ENCODE data around the gene FBH1. TPM values are rescaled to one million over a fixed set of nuclear protein-coding genes. Genes with fewer than 3 reads are reported as not detected.

Gene FBH1
- total RNA-seq, 1 donor from 2014 or later = 71.5 TPM

- no peaks in the 10 kb centered on the region for H3K27me3 Mint-ChIP-seq (ENCODE audit: low read depth, unreplicated experiment)
- H3K36me3 ChIP-seq (ENCODE audit: insufficient read depth, low read length) = peaks cover 69% of the 10 kb centered on the region
- no peaks in the 10 kb centered on the region for H3K27me3 ChIP-seq (ENCODE audit: insufficient read depth, low read length)
- no peaks in the 10 kb centered on the region for H3K79me2 ChIP-seq (ENCODE audit: insufficient read depth, low read length)
- no peak overlapping the region for H3K4me2 ChIP-seq (ENCODE audit: low read length)
- FAIRE-seq (no peak), DNase-seq (ENCODE audit: low read depth) (no peak)
- peaks cover 31% of the 10 kb centered on the region for H3K36me3 Mint-ChIP-seq (ENCODE audit: low read depth, unreplicated experiment)
- no peak overlapping the region for H3K27ac ChIP-seq (ENCODE audit: low read depth, low read length)
- H2AFZ ChIP-seq (ENCODE audit: low read depth, low read length) = no peak overlapping the region
- H3K4me1 Mint-ChIP-seq (ENCODE audit: low read depth, unreplicated experiment) = no peaks in the 10 kb centered on the region
- peaks cover 3% of the 10 kb centered on the region for H4K20me1 ChIP-seq (ENCODE audit: insufficient read depth, low read length)
- peaks cover 3% of the 10 kb centered on the region for H3K4me1 ChIP-seq (ENCODE audit: insufficient read depth, low read length)
- no peak overlapping the region for H3K4me3 ChIP-seq (ENCODE audit: insufficient read depth, low read depth, low read length)
- no peak overlapping the region for H3K4me3 Mint-ChIP-seq (ENCODE audit: unreplicated experiment)
- H3K9ac ChIP-seq (ENCODE audit: low read length) = no peak overlapping the region
- no peak for TF ChIP-seq CTCF (IDR thresholded peaks at IDR 0.05; ENCODE audit: insufficient read depth, low read depth, low read length)
- no peak for TF ChIP-seq EZH2 (IDR thresholded peaks at IDR 0.05; ENCODE audit: insufficient read depth, low read length)
- no peak overlapping the region for H3K27ac Mint-ChIP-seq (ENCODE audit: unreplicated experiment)
- no peaks in the 10 kb centered on the region for H3K9me3 ChIP-seq (ENCODE audit: insufficient read depth, low read depth, low read length)
- H3K9me3 Mint-ChIP-seq (ENCODE audit: unreplicated experiment) = no peaks in the 10 kb centered on the region
These were observed 31.7 kb downstream of the FBH1 start for GRCh38 chr10:5921746-5922145.

- no peak for TF ChIP-seq CTCF (IDR thresholded peaks at IDR 0.05; ENCODE audit: insufficient read depth, low read depth, low read length)
- no peak for TF ChIP-seq EZH2 (IDR thresholded peaks at IDR 0.05; ENCODE audit: insufficient read depth, low read length)
- Histone ChIP-seq H2AFZ (ENCODE audit: low read depth, low read length) (no peak overlapping the region), H3K9ac (ENCODE audit: low read length) (no peak overlapping the region), H3K4me1 (ENCODE audit: insufficient read depth, low read length) (peaks cover 6% of the 10 kb centered on the region), H3K27ac (ENCODE audit: low read depth, low read length) (no peak overlapping the region), H3K9me3 (ENCODE audit: insufficient read depth, low read depth, low read length) (no peaks in the 10 kb centered on the region), H3K4me2 (ENCODE audit: low read length) (no peak overlapping the region), H3K27me3 (ENCODE audit: insufficient read depth, low read length) (no peaks in the 10 kb centered on the region), H3K36me3 (ENCODE audit: insufficient read depth, low read length) (peaks cover 63% of the 10 kb centered on the region), H3K79me2 (ENCODE audit: insufficient read depth, low read length) (no peaks in the 10 kb centered on the region), H3K4me3 (ENCODE audit: insufficient read depth, low read depth, low read length) (no peak overlapping the region), H4K20me1 (ENCODE audit: insufficient read depth, low read length) (peaks cover 3% of the 10 kb centered on the region)
- Mint-ChIP-seq H3K9me3 (ENCODE audit: unreplicated experiment) (no peaks in the 10 kb centered on the region), H3K4me3 (ENCODE audit: unreplicated experiment) (no peak overlapping the region), H3K36me3 (ENCODE audit: low read depth, unreplicated experiment) (peaks cover 33% of the 10 kb centered on the region), H3K27me3 (ENCODE audit: low read depth, unreplicated experiment) (no peaks in the 10 kb centered on the region), H3K4me1 (ENCODE audit: low read depth, unreplicated experiment) (no peaks in the 10 kb centered on the region), H3K27ac (ENCODE audit: unreplicated experiment) (no peak overlapping the region)
- no peak for FAIRE-seq
- no peak for DNase-seq (ENCODE audit: low read depth)
These were observed 34.8 kb downstream of the FBH1 start for GRCh38 chr10:5924889-5925288.

- H3K36me3 Mint-ChIP-seq (ENCODE audit: low read depth, unreplicated experiment) = peaks cover 28% of the 10 kb centered on the region
- H3K36me3 ChIP-seq (ENCODE audit: insufficient read depth, low read length) = peaks cover 53% of the 10 kb centered on the region
- H3K27ac ChIP-seq (ENCODE audit: low read depth, low read length) = peak overlapping the region; percentile 55
- no peak for FAIRE-seq
- H3K4me1 Mint-ChIP-seq (ENCODE audit: low read depth, unreplicated experiment) = no peaks in the 10 kb centered on the region
- no peak overlapping the region for H3K27ac Mint-ChIP-seq (ENCODE audit: unreplicated experiment)
- no peaks in the 10 kb centered on the region for H3K9me3 Mint-ChIP-seq (ENCODE audit: unreplicated experiment)
- peak overlapping the region; percentile 14 for H3K9ac ChIP-seq (ENCODE audit: low read length)
- H2AFZ ChIP-seq (ENCODE audit: low read depth, low read length) = no peak overlapping the region
- H3K4me3 ChIP-seq (ENCODE audit: insufficient read depth, low read depth, low read length) = no peak overlapping the region
- H3K4me2 ChIP-seq (ENCODE audit: low read length) = no peak overlapping the region
- H3K27me3 Mint-ChIP-seq (ENCODE audit: low read depth, unreplicated experiment) = no peaks in the 10 kb centered on the region
- H3K4me1 ChIP-seq (ENCODE audit: insufficient read depth, low read length) = peaks cover 6% of the 10 kb centered on the region
- H4K20me1 ChIP-seq (ENCODE audit: insufficient read depth, low read length) = no peaks in the 10 kb centered on the region
- H3K9me3 ChIP-seq (ENCODE audit: insufficient read depth, low read depth, low read length) = no peaks in the 10 kb centered on the region
- no peaks in the 10 kb centered on the region for H3K27me3 ChIP-seq (ENCODE audit: insufficient read depth, low read length)
- H3K79me2 ChIP-seq (ENCODE audit: insufficient read depth, low read length) = no peaks in the 10 kb centered on the region
- no peak overlapping the region for H3K4me3 Mint-ChIP-seq (ENCODE audit: unreplicated experiment)
- DNase-seq (ENCODE audit: low read depth) = peak; percentile 77
- no peak for TF ChIP-seq EZH2 (IDR thresholded peaks at IDR 0.05; ENCODE audit: insufficient read depth, low read length)
- TF ChIP-seq CTCF (IDR thresholded peaks at IDR 0.05; ENCODE audit: insufficient read depth, low read depth, low read length) = no peak
These were observed 37.3 kb downstream of the FBH1 start for GRCh38 chr10:5927306-5927705.
